NCI-H1417 (cell line): Measurements from ENCODE around the gene INHBB.

Experiments
- DNase-seq, 3 experiments: peaks; one replicate each; lab custom pipeline; 2025; lab: John Stamatoyannopoulos, UW

INHBB gene

GRCh38 chr2:120357768-120358167 is 11.8 kb downstream of the INHBB start:
- DNase-seq = no peak

GRCh38 chr2:120358734-120359465 is 13.0 kb downstream of the INHBB start:
- DNase-seq = peak in 2 of 3 experiments; percentile 72 to 91

- DNase-seq = no peak
Measured at GRCh38 chr2:120360307-120360855, 14.4 kb downstream of the INHBB start.

GRCh38 chr2:120362926-120363325 is 17.0 kb downstream of the INHBB start:
- no peak for DNase-seq

- no peak for DNase-seq
Measured at GRCh38 chr2:120365236-120365793, 19.4 kb downstream of the INHBB start.

GRCh38 chr2:120366698-120367097 is 20.8 kb downstream of the INHBB start:
- DNase-seq = no peak

GRCh38 chr2:120367221-120367620 is 21.3 kb downstream of the INHBB start:
- no peak for DNase-seq

GRCh38 chr2:120367649-120368048 is 21.7 kb downstream of the INHBB start:
- DNase-seq = no peak

GRCh38 chr2:120368086-120368485 is 22.1 kb downstream of the INHBB start:
- DNase-seq = no peak

- peak in 1 of 3 experiments; percentile 4 for DNase-seq
Measured at GRCh38 chr2:120369250-120369649, 23.3 kb downstream of the INHBB start.

- no peak for DNase-seq
Measured at GRCh38 chr2:120371969-120372625, 26.2 kb downstream of the INHBB start.

GRCh38 chr2:120372816-120373215 is 26.9 kb downstream of the INHBB start:
- DNase-seq = no peak

- DNase-seq = no peak
Measured at GRCh38 chr2:120373424-120373823, 27.5 kb downstream of the INHBB start.

GRCh38 chr2:120374821-120375220 is 28.9 kb downstream of the INHBB start:
- DNase-seq = no peak

- no peak for DNase-seq
Measured at GRCh38 chr2:120375251-120376020, 29.5 kb downstream of the INHBB start.

GRCh38 chr2:120376101-120376500 is 30.2 kb downstream of the INHBB start:
- DNase-seq = no peak

- no peak for DNase-seq
Measured at GRCh38 chr2:120376679-120377640, 31.0 kb downstream of the INHBB start.

GRCh38 chr2:120378605-120379004 is 32.7 kb downstream of the INHBB start:
- no peak for DNase-seq

GRCh38 chr2:120379916-120380893 is 34.3 kb downstream of the INHBB start:
- DNase-seq = peak; percentile 68 to 95 (median 85)

GRCh38 chr2:120381192-120381591 is 35.3 kb downstream of the INHBB start:
- DNase-seq = peak in 2 of 3 experiments; percentile 39
